GM23338 (cell line): ENCODE measurements around the gene MAOA.

Source experiments
- EZH2 ChIP-seq: fragments of 200-600 bp; sonication (generic); IDR thresholded peaks from one replicate; pipeline ENCODE4 v1.8.0; 2017; ENCODE audit warnings: antibody characterized with exemption, mild to moderate bottlenecking, low read depth; ENCODE audit not compliant: unreplicated experiment
- EZH2phosphoT487 ChIP-seq: fragments of 200-600 bp; sonication (generic); IDR thresholded peaks from one replicate; pipeline ENCODE4 v1.8.1; 2018; ENCODE audit warnings: antibody characterized with exemption; ENCODE audit not compliant: unreplicated experiment
- JUNB ChIP-seq: IDR thresholded peaks from one replicate; pipeline ENCODE4 v1.6.1; 2016; ENCODE audit warnings: antibody characterized with exemption; ENCODE audit not compliant: unreplicated experiment
- POLR2AphosphoS5 ChIP-seq: IDR thresholded peaks from 2 replicates; pipeline ENCODE4 v1.6.1; 2016; ENCODE audit warnings: antibody characterized with exemption, low read depth
- ZNF114 ChIP-seq: fragments of 250-450 bp; sonication (Bioruptor Pico); IDR thresholded peaks from 2 replicates; pipeline ENCODE4 v1.5.0; 2020; ENCODE audit warnings: mild to moderate bottlenecking, moderate library complexity
- TF ChIP-seq, protein P1 (sequence below), 2 experiments: fragments of 200-600 bp in 1 of 2; sonication (generic) in 1 of 2; conservative IDR thresholded peaks; 2 replicates each; pipeline versions ENCODE4 v1.5.1 to v1.6.1; 2016 to 2017; ENCODE audit warnings: antibody characterized with exemption in 2 of 2, low read depth in 2 of 2, mild to moderate bottlenecking in 2 of 2, moderate library complexity in 1 of 2
- TF ChIP-seq, protein P2 (sequence below): IDR thresholded peaks from 2 replicates; pipeline ENCODE4 v1.6.1; 2016; ENCODE audit warnings: antibody characterized with exemption
- TF ChIP-seq, protein P3 (sequence below): IDR thresholded peaks from one replicate; pipeline ENCODE4 v1.6.1; 2018; ENCODE audit warnings: antibody characterized with exemption; ENCODE audit not compliant: unreplicated experiment

DNA sequence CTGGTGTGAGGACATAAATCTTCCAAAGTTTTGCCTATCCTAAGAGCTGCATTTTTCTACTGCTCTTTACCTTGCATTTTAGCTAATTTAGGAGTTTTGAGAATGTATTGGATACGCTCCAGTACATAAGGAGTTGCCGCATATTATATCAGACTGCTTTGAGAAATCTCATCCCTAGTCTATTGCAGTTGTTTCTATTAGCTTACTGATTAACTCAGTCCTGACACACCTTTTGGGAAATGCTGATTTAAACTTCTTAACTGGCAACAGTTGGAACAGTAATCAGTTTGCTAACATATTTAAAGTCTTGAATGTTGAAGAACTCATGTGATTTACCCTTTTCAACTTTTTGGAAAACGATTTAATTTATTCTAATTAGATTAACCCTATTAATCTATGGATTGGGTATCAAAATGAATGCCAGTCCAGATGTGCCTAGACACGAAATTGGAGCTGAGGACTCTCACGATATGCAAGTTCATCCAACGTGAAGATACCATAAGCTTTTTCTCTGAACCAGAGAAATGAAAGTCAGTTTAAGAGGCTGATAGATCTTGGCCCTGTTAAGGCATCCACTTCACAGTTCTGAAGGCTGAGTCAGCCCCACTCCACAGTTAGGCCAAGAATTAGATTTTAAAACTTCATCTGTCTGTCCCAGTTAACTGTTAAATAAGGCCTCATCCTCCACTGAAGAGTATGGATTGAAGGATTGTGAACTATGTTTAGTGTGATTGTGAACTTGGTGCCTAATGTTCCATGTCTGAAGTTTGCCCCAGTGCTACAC is 90.0 kb downstream of the MAOA start:
- TF ChIP-seq EZH2phosphoT487 (no peak), EZH2 (no peak), JUNB (no peak), ZNF114 (CRISPR knock-in tag) (no peak), POLR2AphosphoS5 (no peak)
- TF ChIP-seq, protein P1, sequence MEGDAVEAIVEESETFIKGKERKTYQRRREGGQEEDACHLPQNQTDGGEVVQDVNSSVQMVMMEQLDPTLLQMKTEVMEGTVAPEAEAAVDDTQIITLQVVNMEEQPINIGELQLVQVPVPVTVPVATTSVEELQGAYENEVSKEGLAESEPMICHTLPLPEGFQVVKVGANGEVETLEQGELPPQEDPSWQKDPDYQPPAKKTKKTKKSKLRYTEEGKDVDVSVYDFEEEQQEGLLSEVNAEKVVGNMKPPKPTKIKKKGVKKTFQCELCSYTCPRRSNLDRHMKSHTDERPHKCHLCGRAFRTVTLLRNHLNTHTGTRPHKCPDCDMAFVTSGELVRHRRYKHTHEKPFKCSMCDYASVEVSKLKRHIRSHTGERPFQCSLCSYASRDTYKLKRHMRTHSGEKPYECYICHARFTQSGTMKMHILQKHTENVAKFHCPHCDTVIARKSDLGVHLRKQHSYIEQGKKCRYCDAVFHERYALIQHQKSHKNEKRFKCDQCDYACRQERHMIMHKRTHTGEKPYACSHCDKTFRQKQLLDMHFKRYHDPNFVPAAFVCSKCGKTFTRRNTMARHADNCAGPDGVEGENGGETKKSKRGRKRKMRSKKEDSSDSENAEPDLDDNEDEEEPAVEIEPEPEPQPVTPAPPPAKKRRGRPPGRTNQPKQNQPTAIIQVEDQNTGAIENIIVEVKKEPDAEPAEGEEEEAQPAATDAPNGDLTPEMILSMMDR (conservative IDR thresholded peaks at IDR 0.05; ENCODE audit: low read depth in 2 of 2) = no peak
- TF ChIP-seq, protein P2, sequence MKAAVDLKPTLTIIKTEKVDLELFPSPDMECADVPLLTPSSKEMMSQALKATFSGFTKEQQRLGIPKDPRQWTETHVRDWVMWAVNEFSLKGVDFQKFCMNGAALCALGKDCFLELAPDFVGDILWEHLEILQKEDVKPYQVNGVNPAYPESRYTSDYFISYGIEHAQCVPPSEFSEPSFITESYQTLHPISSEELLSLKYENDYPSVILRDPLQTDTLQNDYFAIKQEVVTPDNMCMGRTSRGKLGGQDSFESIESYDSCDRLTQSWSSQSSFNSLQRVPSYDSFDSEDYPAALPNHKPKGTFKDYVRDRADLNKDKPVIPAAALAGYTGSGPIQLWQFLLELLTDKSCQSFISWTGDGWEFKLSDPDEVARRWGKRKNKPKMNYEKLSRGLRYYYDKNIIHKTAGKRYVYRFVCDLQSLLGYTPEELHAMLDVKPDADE = no peak
- TF ChIP-seq, protein P3, sequence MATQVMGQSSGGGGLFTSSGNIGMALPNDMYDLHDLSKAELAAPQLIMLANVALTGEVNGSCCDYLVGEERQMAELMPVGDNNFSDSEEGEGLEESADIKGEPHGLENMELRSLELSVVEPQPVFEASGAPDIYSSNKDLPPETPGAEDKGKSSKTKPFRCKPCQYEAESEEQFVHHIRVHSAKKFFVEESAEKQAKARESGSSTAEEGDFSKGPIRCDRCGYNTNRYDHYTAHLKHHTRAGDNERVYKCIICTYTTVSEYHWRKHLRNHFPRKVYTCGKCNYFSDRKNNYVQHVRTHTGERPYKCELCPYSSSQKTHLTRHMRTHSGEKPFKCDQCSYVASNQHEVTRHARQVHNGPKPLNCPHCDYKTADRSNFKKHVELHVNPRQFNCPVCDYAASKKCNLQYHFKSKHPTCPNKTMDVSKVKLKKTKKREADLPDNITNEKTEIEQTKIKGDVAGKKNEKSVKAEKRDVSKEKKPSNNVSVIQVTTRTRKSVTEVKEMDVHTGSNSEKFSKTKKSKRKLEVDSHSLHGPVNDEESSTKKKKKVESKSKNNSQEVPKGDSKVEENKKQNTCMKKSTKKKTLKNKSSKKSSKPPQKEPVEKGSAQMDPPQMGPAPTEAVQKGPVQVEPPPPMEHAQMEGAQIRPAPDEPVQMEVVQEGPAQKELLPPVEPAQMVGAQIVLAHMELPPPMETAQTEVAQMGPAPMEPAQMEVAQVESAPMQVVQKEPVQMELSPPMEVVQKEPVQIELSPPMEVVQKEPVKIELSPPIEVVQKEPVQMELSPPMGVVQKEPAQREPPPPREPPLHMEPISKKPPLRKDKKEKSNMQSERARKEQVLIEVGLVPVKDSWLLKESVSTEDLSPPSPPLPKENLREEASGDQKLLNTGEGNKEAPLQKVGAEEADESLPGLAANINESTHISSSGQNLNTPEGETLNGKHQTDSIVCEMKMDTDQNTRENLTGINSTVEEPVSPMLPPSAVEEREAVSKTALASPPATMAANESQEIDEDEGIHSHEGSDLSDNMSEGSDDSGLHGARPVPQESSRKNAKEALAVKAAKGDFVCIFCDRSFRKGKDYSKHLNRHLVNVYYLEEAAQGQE = no peak
